ENCODE measurements around the gene THOC6.

- TF ChIP-seq EZH2 (IDR thresholded peaks at IDR 0.05) (no peak), CTCF (IDR thresholded peaks at IDR 0.05) (no peak)
These were observed 42.5 kb upstream of the THOC6 start for GRCh38 chr16:2981177-2981898.

All from neural progenitor cell (in vitro differentiated cells).